DMS79 (cell line): ENCODE results near the gene MS4A2.
"Not testable (repeated sequence)": the region's sequence is repeated elsewhere in the genome, so short reads cannot be mapped to it uniquely, and the experiment has no call there.

ENCODE experiments used
- DNase-seq: peaks from one replicate; lab custom pipeline; 2025; lab: John Stamatoyannopoulos, UW

MS4A2 gene

GRCh38 chr11:60088364-60088763 is at the start of gene MS4A2:
Gene MS4A2, plus strand, starts transcription at chr11:60088664. Its CDS starts 102 bp downstream, at chr11:60088766.
- no peak for DNase-seq

- no peak for DNase-seq
Observed at GRCh38 chr11:60040109-60040508, 48.4 kb upstream of the MS4A2 start, which contains the start of gene OOSP2. Gene OOSP2, plus strand, starts transcription at chr11:60040409. Its CDS starts 51 bp downstream, at chr11:60040460.

DNA sequence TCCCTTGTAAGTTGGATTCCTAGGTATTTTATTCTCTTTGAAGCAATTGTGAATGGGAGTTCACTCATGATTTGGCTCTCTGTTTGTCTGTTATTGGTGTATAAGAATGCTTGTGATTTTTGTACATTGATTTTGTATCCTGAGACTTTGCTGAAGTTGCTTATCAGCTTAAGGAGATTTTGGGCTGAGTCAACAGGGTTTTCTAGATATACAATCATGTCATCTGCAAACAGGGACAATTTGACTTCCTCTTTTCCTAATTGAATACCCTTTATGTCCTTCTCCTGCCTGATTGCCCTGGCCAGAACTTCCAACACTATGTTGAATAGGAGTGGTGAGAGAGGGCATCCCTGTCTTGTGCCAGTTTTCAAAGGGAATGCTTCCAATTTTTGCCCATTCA is 38.0 kb upstream of the MS4A2 start:
- not testable (repeated sequence) for DNase-seq

- DNase-seq, result not testable (repeated sequence)
Observed at GRCh38 chr11:60050839-60051238, 37.6 kb upstream of the MS4A2 start.

DNA sequence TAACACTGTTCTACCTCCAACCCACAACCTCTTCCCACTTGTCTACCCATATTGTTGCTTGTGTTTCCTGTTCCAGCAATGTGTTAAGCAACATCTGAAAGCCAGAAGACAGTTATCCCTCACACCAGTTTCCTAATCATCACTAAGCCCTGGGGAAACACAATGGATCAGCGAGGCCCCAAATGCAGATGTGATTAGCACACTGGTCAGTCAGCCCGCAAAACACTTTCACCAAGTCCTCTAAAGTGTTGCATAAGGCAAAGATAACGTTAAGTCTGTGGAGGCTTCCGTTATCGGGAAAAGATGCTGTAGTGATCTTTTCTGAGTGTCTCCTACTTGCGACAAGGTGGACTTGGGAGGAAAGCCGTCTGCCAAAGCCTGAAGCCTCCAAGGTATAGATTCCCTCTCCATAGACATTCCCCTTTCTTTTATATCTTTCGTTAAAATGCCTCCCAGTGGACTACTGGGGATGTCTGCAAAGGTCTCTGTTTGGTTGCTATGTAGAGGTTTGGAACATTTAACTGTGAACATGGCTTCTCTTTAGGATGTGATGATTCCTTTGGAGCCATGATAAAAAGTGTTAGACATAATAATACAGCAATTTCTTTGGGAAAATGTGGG is 32.0 kb upstream of the MS4A2 start, which contains the start of gene MS4A3:
Gene MS4A3 (plus strand): TSS at position 317 of the 621 bp plus-strand sequence. CDS start 4,496 bp downstream, outside the sequence.
- no peak for DNase-seq

DNA sequence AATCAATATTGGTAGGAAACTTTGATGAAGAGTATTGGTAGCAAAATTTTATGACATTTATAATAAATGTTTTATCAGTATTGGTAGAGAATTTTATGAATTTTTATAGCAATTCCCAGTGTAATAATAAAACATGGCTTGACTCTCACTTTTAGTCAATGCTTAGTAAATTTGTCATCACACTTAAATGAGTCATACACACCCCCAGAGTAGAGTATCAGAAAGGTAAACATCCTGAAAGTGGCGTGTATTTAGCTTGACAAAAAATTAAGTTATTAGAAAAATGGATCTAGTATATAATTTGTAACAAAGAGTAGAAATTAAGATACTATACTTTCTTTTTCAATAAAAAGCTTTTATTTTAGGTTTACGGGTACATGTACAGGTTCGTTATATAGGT is 29.4 kb upstream of the MS4A2 start:
- no peak for DNase-seq

DNA sequence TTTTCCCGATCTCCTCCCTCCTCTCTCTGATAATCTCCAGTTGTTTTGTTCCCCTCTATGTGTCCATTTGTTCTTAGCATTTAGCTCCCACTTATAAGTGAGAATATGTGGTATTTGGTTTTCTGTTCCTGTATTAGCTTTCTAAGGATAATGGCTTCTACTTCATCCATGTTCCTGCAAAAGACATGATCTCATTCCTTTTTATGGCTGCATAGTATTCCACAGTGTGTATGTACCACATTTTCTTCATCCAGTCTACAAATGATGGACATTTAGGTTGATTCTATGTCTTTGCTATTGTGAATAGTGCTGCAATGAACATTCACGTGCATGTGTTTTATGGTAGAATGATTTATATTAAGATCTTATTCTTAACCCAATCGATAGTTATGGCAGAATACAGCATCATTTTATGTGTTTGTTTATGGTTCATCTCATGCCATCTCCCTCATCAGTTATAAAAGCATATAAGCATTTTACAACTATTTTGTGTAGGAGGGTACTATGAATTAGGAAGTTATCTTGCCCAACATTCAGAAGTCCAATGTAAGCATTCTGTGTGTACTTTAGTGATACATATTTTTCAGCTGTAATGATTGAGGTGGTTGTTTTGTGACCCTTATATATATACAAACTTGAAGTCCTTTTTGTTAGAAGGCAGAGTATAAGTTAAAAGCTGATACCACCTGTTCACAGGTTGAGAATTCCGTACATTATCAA is 28.8 kb upstream of the MS4A2 start:
- DNase-seq, result no peak

GRCh38 chr11:60064111-60064510 is 24.4 kb upstream of the MS4A2 start:
- no peak for DNase-seq

- no peak for DNase-seq
Observed at GRCh38 chr11:60065801-60066200, 22.7 kb upstream of the MS4A2 start.

DNA sequence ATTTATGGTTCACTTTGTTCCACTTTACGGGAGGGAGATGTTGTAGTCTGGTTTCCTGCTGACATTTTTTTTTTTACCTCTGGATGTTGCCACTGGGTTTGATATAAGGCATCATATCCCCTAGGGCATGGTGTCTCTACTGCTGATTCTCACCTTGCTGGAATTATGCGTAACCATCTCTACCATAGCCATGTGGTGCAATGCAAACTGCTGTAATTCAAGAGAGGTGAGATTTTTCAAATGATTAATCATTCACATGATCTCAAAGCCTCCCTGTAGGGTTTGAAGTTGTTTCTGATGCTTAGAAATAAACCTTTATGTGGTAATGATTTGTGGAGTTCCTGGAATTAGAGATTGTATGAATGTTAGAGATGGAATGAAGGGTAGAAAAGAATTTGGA is 19.0 kb upstream of the MS4A2 start:
- DNase-seq, result no peak

DNA sequence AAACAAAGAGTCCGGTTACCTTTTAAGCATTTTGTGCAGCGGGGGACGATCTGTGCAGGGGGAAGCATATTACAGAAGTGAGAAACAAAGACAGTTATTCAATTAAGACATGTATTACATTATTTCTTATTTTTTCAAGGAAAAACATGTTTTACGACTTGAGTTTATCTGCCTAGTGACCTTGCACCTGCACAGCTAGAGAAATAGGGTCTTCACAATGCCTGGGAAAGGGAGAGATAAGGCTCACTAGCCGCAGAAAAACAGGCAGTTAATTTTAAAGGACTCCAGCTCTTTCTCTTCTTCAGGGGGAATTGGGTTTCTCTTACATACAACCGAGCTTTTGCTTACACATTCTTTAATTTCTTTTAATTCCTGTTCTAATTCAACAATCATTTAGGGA is 16.8 kb upstream of the MS4A2 start:
- not testable (repeated sequence) for DNase-seq

DNA sequence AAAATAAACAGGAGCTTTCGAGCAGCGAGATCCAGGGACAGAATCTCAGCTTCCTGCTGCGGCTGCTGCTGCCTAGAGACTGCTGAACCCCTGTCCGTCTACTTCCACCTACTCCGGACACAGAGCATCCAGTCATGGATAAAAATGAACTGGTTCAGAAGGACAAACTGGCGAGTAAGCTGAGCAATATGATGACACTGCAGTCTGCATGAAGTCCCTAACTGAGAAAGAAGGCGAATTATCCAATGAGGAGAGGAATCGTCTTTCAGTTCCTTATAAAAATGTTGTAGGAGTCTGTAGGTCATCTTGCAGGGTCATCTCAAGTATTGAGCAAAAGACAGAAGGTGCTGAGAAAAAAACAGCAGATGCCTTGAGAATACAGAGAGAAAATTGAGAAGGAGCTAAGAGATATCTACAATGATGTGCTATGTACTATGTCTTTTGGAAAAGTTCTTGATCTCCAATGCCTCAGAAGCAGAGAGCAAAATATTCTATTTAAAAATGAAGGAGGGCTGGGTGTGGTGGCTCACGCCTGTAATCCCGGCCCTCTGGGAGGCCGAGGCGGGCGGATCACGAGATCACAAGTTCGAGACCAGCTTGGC is 11.1 kb upstream of the MS4A2 start:
- no peak for DNase-seq

- DNase-seq, result no peak
Observed at GRCh38 chr11:60077981-60078380, 10.5 kb upstream of the MS4A2 start.

DNA sequence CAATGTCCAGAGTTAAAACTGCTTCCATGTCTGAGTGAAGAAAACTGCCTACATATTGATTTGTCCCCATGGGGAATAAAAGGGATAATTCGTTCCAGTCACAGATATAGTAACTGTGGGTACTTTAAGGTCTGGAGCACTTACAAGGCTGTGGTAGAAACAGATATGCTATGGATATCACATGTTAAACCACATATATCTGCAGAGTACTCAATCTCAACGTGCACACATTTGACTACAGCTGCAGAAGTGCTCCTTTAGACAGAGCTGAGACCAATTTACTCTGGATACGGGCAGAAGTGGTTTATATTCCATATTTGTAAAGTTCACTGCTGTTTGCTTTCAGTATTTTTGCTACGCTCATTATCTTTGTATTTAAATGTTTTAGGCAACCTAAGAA is 9.7 kb upstream of the MS4A2 start:
- DNase-seq, result no peak

GRCh38 chr11:60080535-60080934 is 7.9 kb upstream of the MS4A2 start:
- no peak for DNase-seq

DNA sequence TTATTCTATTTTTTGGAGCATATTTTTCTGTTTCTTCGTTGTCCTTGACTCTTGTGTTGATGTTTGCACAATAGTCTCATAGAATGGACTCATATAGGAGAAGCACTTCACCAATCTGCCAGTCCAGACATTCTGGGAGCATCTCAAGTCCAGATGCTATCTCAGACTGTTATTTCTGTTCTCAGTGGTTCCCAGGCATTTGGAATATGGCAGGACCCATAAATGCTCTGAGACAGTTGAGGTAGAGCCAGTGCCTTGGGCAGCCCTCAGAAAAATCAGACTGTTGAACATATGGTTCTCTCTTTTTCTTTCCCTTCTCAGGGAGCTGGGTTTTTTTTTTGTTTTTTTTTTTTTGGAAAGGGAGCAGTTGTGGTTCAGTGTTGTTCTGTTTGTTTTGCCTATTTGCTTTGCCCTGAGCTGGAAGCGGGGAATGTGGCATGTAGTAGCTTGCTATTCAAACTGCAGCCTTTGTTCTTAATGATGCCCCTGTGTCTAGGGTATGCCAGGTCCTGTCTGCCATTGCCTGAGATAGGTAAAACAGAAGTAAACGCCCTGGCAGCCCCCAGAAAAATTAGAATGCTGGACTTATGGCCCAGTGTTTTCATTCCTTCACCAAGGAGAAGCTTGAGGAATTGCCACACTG is 3.7 kb upstream of the MS4A2 start:
- DNase-seq, result no peak

- no peak for DNase-seq
Observed at GRCh38 chr11:60085909-60086308, 2.6 kb upstream of the MS4A2 start.

DNA sequence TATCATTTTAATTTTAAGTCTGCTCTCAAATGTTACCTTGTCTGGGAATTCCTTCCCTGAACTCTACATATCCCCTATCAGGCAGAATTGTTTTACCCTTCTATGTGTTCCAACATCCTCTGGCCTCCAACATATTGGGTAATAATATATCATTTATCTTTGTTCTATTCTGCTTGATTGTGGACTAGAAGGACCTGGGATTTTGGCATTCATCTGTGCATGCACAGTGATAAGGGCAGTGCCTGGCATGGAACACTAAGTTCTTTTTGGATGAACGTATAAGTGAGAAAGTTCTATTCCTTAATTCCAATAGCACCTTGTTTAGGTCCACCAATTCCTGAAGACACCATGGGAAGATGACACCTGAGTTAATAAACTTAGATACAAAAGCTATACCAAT is 1.2 kb upstream of the MS4A2 start:
- DNase-seq, result no peak

DNA sequence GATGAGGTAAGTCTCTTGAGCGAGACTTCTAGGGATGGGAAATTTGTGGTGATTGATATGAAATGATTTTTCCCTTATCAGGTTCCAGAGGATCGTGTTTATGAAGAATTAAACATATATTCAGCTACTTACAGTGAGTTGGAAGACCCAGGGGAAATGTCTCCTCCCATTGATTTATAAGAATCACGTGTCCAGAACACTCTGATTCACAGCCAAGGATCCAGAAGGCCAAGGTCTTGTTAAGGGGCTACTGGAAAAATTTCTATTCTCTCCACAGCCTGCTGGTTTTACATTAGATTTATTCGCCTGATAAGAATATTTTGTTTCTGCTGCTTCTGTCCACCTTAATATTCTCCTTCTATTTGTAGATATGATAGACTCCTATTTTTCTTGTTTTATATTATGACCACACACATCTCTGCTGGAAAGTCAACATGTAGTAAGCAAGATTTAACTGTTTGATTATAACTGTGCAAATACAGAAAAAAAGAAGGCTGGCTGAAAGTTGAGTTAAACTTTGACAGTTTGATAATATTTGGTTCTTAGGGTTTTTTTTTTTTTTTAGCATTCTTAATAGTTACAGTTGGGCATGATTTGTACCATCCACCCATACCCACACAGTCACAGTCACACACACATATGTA is 7.1 kb downstream of the MS4A2 start:
- no peak for DNase-seq

DNA sequence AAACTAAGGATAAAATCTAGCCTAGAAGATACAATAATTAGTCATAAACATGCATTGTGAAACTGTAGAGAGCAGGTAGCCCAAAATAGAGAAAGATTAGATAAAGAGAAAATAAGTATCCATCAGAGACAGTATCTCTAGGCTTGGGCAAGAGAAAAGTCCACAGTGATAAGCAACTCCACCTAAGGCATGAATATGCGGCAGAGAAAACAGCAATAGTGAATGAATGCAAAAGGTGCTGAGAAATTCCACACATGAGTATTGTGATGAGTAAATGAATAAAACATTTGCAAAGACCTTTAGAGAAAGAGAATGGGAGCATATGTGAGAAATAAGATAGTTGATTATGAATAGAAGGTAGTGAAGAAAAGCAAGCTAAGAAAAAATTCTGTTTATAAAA is 8.7 kb downstream of the MS4A2 start:
- DNase-seq, result no peak

GRCh38 chr11:60098508-60098907 is 10.0 kb downstream of the MS4A2 start:
- no peak for DNase-seq

- no peak for DNase-seq
Observed at GRCh38 chr11:60100516-60100915, 12.1 kb downstream of the MS4A2 start.
